A204.1 (cell line): ENCODE measurements around the gene MZT2B.
"Not testable (repeated sequence)": the region's sequence is repeated elsewhere in the genome, so short reads cannot be mapped to it uniquely, and the experiment has no call there.

Source experiments
- FAIRE-seq: peaks from 2 replicates; lab custom pipeline; 2012; peaks lifted over from hg19 to GRCh38; lab: Jason Lieb, UNC

The MZT2B gene, protein sequence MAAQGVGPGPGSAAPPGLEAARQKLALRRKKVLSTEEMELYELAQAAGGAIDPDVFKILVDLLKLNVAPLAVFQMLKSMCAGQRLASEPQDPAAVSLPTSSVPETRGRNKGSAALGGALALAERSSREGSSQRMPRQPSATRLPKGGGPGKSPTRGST

DNA sequence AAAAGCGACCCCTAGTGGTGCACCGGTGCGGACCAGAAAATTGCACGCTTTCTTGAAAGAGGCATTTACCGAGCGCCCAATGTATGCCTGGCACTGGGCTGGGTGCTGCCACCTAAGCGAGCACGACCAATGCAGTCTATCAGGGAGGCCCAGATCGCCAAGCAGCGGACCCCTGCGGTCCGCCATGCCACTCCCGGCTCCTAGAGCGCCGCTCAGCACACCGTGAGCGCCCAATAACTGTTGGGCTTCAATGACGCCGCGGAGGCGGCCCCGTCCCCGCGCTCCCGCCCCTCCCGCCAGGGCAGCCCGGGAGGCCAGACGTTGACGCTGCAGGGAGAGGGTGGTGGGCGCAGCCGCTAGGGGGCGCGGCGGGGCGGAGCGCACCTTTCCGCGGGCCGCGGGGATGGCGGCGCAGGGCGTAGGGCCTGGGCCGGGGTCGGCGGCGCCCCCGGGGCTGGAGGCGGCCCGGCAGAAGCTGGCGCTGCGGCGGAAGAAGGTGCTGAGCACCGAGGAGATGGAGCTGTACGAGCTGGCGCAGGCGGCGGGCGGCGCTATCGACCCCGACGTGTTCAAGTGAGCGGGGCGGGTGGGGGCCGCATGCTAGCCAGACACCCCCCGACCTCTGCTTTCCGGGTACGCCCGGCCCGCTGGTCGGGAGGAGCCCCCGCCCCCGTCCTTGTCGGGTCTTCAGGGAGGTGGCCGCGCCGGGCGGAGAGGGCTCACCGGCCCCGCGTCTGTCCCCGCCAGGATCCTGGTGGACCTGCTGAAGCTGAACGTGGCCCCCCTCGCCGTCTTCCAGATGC lies at the start of gene MZT2B:
MZT2B (plus strand) TSS at position 383 of the 803 bp plus-strand sequence; CDS start at position 404, 21 bp downstream.
- not testable (repeated sequence) for FAIRE-seq

DNA sequence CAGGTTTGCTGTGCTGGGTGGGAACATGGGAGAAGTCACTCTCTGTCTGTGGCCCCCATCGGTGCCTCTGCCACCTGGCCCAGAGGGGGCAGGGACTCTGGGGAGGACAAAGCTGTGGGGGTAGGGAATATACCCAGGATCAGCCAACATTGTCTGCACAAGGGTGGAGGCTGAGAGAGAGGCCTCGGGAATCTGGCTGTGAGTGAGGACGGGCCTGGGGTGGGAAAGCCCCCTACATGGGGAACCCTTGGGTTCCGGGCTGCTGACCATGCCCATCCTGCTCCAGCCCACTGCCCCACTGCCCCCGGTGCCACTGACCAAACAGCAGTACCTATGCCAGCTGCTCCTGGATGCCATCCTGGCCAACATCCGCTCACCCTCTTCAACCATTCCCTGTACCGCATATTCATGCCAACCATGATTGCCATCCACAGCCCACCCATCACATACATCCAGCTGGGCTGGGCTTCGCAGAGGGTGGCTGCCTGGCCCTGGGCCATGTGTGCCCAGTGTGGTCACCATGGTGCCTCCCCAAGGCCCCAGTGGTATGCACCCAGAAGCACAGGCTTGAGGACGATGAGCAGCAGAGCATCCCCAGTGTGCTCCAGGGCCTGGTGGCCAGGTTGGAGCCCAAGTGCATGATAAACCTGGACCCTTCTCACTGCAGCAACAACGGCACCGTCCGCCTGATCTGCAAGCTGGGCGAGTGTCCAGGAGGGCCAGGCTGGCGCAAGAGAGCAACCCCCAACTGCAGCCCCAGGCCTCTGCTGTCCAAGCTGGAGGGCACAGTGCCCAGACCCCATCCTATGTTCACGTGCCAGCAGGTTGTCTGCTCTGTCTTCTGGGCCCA lies 46.1 kb upstream of the MZT2B start:
- no peak for FAIRE-seq

- not testable (repeated sequence) for FAIRE-seq
Measured at GRCh38 chr2:130136546-130136945, 45.5 kb upstream of the MZT2B start.

- not testable (repeated sequence) for FAIRE-seq
Measured at GRCh38 chr2:130137118-130137517, 44.9 kb upstream of the MZT2B start.

GRCh38 chr2:130138326-130138725 lies 43.7 kb upstream of the MZT2B start:
- FAIRE-seq: not testable (repeated sequence)

DNA sequence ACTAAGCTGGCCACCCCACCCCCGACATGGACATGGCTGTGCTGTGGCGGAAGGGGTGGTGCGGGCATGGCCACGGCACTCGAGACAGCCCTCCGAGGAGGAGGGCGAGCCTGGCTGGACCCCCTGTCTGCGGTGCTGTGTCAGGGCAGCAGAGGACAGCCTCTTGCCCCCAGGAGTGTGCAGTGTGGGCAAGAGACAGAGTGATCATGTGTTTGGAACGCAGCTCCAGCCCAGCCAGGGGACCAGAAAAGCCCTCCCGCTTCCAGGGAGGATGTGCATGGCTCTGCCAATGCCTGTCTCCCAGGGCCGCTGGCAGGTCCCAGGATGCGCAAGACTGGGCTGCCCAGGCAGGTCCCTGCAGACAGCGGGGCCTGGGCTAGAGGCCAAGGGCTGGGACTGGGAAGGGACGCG lies 43.2 kb upstream of the MZT2B start:
- not testable (repeated sequence) for FAIRE-seq

GRCh38 chr2:130139331-130140280 lies 42.5 kb upstream of the MZT2B start:
- FAIRE-seq: not testable (repeated sequence)

DNA sequence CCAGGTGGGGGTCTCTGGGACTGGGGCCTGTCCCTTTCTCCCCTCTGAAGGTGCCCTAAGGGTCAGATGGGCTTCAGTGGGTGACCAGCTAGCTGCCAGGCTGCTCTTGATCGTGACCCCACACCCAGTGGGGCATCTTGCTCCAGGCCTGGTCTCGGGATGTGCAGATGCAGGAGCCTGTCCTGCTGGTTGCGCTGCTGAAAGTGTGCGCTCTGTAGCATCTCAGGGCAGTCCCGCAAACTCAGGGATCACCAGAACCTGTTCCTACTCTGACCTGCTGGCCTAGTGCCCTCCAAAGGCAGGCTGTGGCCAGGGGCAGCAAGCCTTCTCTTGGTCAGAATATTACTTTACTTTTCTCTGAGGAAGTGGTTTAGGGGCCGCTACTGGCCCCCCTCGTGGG lies 41.5 kb upstream of the MZT2B start:
- FAIRE-seq: not testable (repeated sequence)

GRCh38 chr2:130141002-130141401 lies 41.1 kb upstream of the MZT2B start:
- not testable (repeated sequence) for FAIRE-seq

- FAIRE-seq: not testable (repeated sequence)
Measured at GRCh38 chr2:130141645-130142370, 40.3 kb upstream of the MZT2B start.

DNA sequence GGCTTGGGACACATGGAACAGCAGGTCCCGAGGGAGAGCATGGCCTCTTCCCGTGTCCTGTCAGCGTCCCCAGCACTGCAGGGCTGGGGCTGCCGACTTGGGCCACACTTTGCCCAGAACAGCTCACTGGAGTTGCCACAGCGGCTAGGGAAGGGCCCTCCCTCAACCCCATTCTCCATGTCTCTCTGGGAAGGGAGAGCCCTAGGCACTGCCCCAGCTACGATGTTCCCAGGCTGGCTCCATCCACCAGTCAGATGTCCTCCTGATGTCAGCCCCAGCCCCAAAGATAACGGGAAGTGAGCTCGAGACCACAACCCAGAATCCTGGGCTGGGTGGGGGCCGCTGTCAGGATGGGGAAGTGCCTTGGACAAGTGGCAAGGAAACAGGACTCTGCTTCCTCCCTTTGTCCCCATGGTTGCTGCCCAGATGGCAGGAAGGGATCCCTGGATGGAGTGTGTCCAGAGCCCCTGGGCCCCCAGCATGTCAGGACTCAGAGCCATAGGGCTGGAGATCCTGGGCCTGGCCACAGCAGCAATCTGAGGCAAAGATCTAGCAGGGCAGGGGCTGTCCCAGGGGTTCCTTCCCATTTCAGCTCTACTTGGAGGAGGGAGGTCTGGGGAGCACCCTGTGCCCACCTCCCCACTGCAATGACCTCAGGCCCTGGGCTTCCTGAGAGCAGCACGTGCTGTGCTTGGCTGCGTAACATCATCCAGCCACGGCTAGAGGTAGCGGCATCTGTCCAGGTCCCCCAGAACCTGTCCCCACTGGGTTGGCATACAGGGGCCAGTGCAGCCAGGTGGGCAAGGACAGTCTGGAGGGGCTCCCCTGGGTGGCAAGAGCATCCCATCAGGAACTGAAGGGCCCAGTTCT lies 39.4 kb upstream of the MZT2B start:
- FAIRE-seq: not testable (repeated sequence)

DNA sequence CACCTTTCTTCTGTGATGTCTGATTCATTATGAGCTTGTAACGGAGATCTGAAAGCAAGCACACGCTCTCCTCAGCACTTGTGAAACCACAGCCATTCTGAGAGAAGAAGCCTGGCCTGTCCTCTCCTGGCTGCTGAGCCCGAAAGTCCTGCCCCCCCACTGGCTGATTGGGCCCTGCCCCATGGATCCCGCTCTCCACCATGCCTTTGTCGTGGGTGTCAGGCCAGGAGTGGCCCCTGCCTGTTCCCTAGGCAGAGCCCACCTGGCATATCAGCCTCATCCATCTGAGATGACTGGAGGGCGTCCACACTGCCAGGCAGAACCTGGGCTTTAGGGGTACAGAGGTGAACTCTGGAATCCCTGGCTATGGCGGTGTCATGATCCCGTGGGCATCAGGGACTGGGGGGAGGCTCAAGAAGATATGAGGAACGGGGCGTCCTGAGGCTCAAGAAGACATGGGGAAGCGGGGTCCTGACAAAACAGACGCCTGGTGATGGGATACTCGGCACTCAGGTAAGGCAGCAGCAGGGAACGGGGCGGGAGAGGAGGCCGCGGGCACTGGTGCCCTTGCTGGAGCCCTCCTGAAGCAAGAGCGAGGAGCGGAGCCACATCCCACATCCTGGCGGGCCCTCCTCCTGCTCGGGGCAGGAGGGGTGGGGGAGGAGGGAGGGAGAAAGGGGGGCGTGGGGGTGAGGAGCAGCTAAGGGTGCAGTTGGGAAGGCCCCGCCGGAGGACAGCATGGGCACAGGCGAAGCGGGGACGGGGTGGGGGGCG lies 38.6 kb upstream of the MZT2B start:
- not testable (repeated sequence) for FAIRE-seq

DNA sequence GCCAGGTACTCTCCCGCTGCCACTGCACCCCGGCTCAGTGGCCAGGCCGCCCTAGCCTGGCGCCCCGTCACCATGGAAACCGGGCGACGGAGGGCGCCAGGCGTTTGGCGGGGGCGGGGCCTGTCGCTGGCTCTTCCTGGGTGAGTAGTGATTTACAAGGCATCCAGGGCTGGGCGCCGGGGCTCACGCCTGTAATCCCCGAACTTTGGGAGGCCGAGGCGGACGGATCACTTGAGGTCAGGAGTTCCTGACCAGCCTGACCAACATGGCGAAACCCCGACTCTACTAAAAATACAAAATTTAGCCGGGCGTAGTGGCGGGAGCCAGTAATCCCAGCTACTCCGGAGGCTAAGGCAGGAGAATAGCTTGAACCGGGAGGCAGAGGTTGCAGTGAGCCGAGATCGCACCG lies 37.1 kb upstream of the MZT2B start, which contains the start of gene CCDC74B:
CCDC74B (minus strand) TSS at position 107 of the 409 bp plus-strand sequence. CDS start 116 bp downstream, outside the sequence.
- FAIRE-seq: not testable (repeated sequence)

GRCh38 chr2:130148515-130148914 lies 33.5 kb upstream of the MZT2B start:
- FAIRE-seq: not testable (repeated sequence)

DNA sequence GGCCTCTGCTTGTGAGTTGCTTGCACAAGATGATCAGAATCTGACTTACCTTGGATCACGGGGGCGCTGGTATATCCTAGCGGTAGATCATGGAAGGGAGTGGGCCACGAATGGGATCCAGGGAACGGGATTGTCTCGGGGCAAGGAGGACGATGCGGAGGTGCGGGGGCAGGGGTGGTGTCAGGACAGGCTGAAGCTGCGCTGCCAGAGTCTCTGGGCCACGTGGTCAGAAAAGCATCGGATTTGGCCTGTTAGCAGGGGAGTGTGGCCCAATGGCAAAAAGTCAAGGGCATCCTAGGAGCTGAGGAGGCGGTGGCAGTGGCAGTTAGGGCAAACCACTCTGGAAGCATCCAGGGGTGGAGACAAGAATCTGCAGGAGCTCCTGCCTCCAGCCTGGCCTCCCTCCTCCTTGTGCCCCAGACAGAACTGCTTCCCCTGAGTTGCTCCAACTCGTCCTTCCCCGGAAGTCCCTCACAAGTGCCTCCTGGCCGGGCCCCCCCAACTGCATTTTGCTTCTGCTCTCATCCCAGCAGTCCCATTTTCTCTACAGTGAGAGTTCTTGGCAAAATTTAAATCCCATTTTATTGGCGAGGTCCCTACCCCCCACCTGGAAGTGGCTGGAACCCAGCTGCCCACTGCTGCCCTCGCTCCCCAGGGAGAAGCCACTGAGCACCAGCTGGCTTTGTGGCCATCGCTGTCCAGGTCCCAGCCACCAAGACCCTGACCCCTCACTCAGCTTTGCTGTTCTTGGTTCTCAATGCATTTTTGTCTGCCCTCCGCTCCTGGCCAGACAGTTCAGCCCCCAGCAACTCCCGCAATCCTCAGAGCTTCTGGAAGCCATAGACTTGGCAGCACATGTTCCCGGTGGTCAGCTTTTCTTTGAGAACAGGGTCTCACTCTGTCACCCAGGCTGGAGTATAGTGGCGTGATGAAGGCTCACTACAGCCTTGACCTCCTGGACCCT lies 31.6 kb upstream of the MZT2B start:
- FAIRE-seq: no peak

- not testable (repeated sequence) for FAIRE-seq
Measured at GRCh38 chr2:130151145-130151512, 30.9 kb upstream of the MZT2B start.

- FAIRE-seq: not testable (repeated sequence)
Measured at GRCh38 chr2:130152136-130152815, 29.8 kb upstream of the MZT2B start.
